NCI-H1436 treated with DMSO at 0.1 percent for 48 hours (cell line): Measurements from ENCODE around the gene TNS1.

Experiments
- DNase-seq: peaks from one replicate; lab custom pipeline; 2025; lab: John Stamatoyannopoulos, UW

The TNS1 gene

DNA sequence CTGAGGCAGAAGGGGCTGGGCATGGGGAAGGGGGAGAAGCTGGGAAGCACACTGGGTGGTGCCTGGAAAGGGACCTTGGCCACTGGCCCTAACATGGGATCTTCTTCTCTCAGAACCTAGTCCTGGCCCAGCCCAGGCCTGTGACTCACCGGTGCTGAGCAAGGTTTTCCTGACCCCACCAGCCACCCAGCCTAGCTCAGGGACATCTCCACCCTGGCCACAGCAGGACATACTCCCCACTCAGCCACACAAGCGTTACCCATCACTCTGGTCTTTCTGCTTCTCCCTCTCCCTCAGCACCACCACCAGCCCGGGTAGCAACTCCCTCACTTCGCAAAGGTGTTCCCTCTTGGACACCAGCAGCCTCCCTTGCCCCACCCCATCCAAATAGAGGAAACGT is 22.8 kb downstream of the TNS1 start:
- no peak for DNase-seq

DNA sequence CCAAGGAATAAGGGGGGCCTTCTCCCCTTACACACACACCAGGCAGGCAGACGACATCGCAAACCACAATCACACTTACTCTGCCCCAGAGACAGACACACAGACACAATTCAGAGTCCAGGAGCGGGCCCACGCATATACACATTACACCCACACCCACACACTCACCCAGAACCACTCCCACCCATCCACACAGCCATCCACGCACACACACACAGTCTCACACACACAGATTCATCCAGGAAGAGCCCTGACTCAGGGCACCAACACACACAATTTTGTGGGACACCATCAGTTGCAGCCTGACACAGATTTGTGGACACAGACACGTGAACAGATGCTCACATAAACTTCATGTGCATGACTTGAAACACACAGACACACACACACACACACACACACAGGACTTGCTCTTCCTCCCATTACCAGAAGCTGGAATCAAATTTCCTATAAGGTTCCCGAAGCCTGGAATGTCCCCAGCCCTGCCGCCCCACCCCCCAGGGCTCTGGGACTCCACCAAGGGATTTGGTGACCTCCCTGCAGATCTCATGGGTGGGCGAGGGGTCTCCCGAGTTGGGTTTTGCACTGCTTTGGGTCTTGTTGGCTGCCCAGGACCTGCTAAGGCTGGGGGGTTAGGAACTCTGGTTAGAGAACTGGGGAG is 23.5 kb downstream of the TNS1 start:
- no peak for DNase-seq

DNA sequence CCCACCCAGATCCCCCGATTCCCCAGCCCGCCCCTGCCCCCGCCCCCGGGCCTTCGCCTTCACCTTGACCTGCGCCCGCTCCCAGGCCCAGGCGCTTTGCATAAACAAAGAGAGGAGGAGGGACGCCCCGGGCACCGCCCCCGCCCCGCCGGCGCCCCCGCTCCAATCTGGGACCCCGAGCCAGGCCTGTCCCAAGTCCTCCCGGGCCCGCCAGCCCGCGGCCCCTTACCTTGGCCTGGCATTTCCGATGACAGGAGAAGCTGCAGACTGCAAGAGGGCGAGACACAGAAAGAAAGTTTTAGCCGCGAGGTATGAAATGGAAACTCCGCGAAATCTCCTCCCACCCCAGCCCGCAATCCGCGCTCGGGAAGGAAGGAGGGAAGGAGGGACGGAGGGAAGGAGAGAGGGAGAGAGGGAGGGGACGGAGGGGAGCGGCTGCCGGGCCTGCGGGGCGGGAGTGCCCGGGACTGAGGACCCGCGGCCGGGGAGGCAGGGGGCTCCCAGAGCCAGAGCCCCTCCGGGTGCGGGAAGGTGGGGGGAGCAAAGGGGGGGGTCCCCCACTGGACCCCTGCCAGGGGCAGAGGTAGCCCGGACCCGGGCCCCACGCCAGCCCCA is 24.2 kb downstream of the TNS1 start:
- no peak for DNase-seq

DNA sequence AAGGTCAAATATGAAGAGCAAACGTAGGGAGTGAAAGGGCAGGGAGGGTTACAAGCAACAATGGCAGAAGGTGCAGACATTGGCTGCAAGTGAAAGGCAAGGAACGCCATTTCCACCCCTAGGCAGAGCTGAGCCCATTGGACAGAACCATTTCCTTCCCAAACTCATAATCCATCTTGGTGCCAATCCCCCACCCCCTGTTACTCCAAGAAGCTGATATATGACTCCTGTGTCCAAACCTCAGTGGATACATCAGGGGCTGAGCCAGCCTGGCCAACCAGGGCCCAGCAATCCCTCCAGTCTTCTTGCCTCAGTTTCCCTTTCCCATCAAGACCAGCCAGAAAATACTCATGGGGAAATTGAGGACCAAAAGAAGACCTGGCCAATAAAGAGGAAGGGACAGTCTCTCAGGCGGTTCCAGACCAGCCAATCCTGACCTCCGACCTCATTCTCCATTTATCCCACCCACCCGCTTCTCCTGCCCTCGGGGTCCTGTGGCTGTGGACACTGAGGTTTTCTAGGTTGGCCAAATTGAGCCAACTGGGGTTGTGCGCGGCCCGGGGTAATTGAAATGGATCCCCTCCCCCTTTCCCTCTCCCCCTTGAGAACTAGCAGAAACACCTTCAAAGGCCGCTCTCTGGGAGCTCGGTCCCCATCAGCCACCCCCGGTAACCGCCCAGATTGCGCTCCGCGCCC is 24.8 kb downstream of the TNS1 start:
- DNase-seq = no peak

DNA sequence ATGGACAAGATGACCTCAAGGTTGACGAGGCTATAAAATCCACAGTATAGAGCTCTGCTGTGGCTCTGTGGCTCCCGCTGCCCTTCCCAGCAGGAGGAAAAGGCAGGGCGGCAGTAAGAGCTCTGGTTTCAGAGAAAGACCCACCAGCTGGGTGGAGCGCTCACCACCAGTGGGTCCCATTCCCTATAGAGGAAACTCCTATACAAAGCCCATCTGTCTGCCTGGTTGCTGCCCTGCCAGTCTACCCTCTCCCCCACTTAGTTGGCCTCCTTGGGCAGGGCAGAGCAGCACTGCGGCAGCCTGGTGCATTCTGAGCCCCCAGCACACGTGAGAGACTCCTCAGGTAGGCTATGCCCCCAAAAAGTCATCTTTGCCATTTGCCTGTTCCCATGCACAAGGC is 26.5 kb downstream of the TNS1 start:
- DNase-seq = no peak

DNA sequence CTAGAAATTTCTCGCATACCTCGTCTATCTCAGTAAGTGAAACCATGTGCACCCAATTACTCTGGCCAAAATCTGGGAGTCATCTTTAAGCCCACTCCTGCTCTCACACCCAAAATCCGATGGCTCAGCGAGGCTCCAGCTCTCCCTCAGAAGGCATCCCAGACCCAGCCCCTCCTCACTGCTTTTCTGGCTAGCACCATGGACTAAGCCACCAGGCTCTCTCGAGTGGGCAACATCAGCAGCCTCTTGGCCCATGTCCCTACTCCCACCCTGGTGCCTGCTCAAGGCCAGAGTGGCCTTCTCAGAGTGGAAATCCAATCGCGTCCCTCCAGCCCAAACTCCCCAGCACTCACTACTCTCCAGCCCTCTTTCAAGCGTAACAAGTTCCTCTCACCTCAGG is 27.2 kb downstream of the TNS1 start:
- DNase-seq = no peak

DNA sequence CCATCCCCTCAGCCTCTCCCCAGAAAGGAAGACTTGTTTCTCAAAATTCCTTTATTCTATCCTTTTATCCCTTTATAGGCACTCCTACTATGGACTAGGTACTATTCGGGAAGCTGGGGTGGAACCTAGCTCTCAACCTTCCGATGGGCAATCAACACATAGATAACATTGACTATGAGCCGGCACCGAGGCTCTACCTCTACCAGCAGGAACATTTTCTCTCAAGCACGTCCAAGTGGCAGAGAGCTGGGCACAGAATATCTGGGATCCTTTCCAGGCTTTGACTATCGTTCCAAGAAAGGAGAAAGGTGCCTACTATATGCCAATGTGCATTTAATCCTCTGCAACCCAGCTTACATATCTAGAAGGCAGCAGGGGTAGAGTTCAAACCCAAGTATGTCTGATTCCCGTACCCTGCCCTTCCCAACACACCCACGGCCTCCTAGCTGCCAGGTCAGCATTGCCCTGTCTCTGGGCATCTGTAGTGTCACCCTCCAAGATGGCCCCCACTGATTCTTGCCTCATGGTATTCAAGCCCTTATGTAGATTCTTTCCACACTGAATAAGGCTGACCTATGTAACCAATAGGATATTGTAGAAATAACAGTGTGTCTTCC is 28.3 kb downstream of the TNS1 start:
- DNase-seq = no peak

DNA sequence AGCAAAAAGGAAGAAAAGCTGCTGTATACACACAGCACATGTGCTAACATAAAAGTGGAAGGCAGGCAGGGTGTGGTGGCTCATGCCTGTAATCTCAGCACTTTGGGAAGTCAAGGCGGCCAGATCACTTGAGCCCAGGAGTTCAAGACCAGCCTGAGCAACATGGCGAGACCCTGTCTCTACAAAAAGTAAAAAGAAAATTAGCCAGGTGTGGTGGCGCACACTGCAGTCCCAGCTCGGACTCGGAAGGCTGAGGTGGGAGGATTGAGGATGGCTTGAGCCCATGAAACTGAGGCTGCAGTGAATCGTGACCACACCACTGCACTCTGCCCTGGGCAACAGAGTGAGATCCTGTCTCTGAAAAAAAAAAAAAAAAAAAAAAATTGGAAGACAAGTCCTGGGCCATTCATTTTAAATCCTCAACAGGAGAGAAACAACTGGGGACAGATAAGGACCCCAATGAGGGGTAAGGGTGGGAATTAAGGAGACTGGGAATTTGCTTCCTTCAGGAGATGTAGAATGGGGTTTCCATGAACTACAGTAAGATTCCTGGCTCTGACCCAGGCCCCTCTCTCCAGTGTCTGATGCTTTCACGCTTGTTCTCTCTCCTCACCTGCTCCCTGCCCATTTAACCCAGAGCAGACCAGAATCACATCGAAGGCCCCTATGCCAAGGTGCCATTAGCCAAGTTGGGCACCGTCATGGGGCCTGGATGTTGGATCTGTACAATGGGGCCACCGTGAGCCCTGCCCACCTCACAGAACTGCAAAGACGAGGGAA is 29.6 kb downstream of the TNS1 start:
- no peak for DNase-seq

DNA sequence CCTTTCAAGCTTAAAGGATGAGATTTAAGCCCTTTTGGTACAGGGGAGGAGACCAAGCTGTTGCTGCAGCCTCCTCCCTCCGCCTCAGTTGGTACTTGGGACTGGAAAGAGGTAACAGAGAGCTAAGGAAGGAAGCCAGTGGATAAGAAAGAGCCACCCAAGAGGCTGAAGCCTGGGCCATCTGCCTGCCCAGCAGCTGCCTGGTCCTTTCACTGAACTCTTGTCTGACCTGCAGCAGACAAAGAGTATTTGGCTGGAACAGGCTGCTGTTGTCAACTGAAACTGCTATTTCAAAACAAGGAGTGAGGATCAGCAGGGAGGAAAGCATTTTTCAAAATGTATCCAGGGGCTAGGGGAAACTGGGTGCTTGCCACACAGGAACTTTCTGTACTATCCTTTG is 30.3 kb downstream of the TNS1 start:
- DNase-seq = no peak

DNA sequence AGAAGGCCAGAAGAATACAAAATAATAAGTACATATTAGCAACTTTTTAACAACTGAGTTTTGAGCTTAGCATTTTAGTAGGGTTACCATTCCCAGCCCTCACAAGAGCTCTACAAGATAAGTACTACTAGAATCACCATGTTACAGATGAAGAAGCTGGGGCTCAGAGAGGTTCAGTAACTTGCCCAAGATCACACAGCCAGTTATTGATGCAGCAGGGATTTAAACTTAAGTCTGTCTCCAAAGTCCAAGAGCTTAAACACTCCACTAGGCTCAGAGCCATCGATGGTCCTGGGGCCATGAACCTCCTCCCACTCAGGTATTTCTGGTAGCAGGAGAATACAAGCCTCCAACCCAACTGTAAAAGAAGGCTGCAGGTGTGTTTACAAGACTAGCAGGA is 30.8 kb downstream of the TNS1 start:
- no peak for DNase-seq

DNA sequence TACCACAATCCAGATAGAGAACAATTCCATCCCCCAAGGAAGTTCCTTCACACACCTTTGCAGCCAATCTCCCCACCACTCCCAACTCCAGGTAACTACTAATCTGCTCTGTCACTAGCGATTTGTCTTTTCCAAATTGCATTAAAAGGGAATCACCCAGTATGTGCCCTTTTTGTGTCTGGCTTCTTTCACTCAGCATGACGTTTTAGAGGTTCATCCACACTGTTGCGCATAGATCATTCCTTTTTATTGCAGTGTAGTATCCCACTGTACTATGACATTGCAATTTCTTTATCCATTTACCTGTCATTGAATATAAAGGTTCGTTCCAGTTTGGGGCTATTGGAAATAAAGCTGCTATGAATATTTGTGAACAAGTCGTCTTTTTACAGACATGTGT is 31.6 kb downstream of the TNS1 start:
- DNase-seq = no peak

DNA sequence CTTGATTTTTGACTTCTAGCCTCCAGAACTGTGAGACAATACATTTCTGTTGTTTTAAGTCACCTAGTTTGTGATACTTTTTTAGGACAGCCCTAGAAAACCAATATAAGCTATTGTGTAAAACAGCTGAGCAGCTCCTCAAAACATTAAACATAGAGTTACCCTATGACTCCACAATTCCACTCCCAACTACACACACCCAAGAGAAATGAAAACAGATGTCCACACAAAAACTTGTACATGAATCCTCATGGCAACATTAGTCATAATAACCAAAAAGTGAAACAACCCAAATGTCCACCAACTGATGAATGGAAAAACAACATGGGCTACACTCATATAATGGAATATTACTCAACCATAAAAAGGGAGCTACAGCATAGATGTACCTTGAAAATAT is 32.6 kb downstream of the TNS1 start:
- DNase-seq = no peak

DNA sequence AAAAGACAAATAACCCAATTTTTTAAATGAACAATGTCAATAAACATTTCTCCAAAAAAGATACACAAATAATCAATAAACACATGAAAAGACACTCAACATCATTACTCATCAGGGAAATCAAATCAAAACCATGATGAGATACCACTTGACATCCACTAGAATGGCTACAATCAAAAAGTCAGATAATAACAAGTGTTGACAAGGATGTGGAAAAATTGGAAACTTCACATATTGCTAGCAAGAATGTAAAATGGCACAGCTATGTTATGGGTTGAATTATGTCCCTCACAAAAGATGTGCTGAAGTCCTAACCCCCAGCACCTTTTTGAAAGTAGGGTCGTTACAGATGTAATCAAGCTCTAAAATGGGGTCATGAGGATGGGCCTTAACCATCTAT is 33.2 kb downstream of the TNS1 start:
- DNase-seq = no peak

DNA sequence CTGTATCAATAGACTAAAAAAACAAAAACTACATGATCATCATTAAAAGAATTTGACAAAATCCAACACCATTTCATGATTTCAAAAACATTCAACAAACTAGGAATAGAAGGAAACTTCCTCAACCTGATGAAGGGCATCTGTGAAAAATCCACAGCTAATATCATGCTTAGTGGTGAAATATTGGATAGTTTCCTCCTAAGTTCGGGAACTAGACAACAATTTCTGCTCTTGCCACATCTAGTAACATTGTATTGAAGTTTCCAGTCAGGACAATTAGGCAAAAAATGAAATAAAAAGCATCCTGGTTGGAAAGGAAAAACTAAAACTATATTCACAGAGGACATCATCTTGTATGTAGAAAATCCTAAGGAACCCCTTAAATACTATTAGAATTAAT is 34.8 kb downstream of the TNS1 start:
- DNase-seq = no peak

DNA sequence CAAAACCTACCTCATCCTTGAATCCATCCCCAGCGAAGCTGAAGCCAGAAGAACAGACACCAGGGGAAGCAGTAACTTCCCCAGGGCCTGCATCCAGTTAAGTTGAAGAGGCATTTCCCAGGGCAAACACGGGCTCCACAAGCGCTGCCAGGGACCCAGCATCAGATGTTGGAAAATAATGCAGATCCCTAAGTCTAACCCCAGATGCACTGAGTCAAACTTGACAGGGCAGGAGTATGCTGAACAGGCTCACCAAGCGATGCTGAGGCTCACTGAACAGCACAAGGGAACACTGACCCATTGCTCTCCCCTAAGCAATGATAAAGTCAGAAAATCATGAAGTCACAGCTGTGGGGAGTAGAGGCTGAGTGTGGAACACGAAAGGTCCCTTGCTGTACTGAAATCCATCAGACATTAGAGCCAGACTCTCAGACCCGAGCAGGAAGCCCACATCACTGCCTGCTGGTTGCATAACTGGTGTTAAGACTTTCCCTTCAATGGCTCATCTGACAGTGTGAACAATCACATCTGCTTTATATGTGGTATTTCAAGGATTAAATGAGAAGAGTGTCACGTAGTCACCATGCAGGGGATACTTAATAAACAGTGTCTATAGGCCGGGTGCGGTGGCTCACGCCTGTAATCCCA is 36.2 kb downstream of the TNS1 start:
- DNase-seq = no peak

DNA sequence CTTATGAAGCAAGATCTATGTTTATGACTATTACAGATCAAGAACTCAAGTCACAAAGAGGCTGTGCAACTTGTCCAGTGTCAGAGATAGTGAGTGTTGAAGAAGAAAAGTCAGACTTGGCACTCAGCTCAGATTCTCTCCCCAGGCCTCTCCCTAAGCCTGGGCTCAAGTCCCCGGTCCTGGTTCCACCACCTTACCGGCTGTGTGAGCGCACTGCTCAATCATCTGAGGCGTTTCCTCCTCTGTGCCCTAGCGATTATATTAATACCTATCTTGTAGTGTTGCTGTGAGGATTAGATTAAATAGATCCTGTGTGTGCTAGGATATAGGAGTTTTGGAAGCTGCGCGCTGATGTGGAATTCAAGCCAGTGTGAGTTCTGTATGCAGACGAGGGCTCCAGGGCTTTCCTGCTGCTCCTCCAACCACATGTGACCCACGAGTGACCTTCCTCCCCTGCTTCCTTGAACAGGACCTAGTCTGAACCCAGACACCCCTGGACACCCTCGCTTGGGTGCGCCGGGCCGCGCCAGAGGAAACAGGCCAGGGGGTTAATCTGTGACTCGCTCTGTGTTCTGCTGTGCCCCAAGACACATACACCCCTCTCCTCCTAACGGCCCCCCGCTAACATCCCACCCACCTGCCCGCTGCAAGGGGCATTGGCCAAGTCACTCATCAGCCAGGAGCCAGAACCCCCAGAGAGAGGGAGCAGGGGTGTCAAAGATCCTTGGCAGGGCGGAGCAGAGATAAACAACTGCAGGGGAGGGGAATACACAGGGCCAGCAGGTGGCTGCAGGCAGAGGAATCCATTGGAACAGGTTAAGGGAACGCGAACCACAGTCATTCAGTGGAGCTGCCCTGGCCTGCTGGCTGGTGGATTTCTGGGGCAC is 38.3 kb downstream of the TNS1 start:
- no peak for DNase-seq

DNA sequence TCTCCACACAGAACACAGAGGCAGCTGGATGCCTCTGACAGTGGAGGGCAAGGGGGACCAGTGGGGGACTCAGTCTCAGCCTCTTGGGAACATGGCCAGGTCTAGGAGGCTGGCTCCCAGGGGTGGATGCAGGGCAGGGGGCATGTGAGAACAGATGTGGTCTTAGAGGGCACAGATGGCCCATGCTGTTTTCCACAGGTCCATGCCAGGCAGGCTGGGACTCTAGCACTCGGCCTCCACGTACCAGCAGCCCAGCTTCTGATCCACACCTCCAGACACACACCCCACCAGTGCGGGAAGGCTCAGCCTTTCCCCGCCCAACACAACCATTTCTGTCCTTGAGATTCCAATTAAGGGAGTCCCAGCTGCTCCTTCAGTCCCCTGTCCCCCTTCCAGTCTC is 42.4 kb downstream of the TNS1 start:
- no peak for DNase-seq

DNA sequence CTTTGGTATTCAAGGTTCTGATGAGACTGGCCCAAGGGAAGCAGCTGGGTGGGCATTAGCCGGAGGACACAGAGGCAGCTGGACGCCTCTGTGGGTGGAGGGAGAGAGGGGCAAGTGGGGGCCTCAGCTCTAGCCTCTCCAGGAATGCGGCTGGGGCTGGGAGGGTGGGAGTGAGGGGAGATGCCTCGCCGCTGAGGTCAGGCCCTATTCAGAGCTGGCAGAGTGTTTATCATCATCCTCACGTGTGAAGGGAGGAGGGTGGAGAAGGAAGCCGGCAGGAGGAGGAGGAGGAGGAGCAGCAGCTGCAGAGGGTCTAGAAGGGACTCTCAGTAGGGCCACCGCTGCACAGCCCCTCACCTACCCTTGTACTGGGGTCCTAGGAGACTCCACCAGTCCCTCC is 43.1 kb downstream of the TNS1 start:
- DNase-seq = no peak

DNA sequence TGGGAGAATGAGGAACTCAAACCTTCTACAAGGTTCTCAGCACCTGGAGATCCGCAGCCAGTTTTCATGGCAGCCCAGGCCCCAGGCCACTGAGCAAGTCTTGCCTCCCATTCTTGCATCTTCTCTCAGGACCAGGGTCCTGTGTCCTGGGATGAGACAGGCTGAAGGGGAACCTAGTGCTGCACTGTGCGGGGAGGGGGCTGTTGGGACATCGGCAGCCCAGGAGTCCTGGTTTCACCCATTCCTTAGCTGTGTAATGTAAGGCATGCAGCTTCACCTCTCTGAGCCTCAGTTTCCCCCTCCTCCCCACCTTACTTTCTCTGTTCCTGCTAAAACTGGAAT is 43.9 kb downstream of the TNS1 start:
- no peak for DNase-seq

DNA sequence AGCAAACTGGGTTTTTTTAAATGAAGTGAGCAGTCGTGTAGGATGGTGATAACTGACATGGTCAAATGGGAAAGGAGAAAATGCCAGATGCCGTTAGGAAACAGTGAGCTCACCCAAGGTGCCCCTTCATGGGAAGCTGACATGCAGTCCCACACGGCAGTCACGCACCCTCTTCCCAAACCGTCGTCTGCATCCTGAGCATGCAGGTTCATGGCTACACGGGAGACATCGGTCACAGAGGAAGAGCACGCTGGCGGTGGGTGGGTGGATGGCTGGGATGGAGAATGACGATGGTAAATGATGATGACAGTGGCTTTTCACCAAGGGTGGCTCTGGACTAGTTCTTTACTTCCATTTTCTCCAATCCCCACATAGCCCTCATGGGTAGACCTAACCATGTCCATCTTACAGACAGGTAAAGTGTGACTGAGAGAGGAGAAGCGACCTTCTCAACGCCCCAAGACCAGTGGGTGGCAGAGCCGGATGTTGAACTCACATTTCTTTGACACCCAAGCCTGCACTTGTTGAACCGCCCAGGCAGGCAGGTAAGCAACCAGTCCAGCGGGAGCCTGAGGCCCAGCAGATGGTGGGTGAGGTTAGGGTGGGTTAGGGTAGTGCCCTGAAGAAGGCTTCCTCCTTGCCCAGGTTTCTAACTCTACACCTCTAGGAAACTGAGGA is 44.5 kb downstream of the TNS1 start:
- DNase-seq = no peak
